Immature natural killer cell (primary cell): ENCODE data around the gene ZMPSTE24. TPM values are rescaled to one million over a fixed set of nuclear protein-coding genes. Genes with fewer than 3 reads are reported as not detected.

Experiments used
- DNase-seq, 3 donors: peaks; one replicate each; pipeline ENCODE4 v3.0.0; 2022; ENCODE audit warnings: mixed read lengths in 1 of 3
- H3K27ac Mint-ChIP-seq, 6 donors: one replicate each; pipeline ENCODE4 v1.8.0; 2020; ENCODE audit warnings: mixed read lengths in 6 of 6, mild to moderate bottlenecking in 5 of 6, inconsistent platforms in 4 of 6, moderate library complexity in 3 of 6
- H3K27me3 Mint-ChIP-seq, 3 donors: one replicate each; pipeline ENCODE4 v1.8.0; 2020 to 2021; ENCODE audit warnings: low read depth in 3 of 3, mild to moderate bottlenecking in 3 of 3, mixed read lengths in 3 of 3, moderate library complexity in 3 of 3, inconsistent platforms in 1 of 3
- H3K36me3 Mint-ChIP-seq, 3 donors: one replicate each; pipeline ENCODE4 v1.8.0; 2020; ENCODE audit warnings: mixed read lengths in 3 of 3, inconsistent platforms in 2 of 3, mild to moderate bottlenecking in 2 of 3
- H3K4me1 Mint-ChIP-seq, 2 donors: one replicate each; pipeline ENCODE4 v1.8.0; 2020; ENCODE audit warnings: inconsistent platforms in 2 of 2, mild to moderate bottlenecking in 2 of 2, mixed read lengths in 2 of 2, moderate library complexity in 1 of 2
- H3K4me3 Mint-ChIP-seq, 5 donors: one replicate each; pipeline ENCODE4 v1.8.0; 2020; ENCODE audit warnings: mild to moderate bottlenecking in 5 of 5, mixed read lengths in 5 of 5, inconsistent platforms in 3 of 5, moderate library complexity in 3 of 5
- H3K9me3 Mint-ChIP-seq, 6 donors: one replicate each; pipeline ENCODE4 v1.8.0; 2020; ENCODE audit warnings: mild to moderate bottlenecking in 6 of 6, mixed read lengths in 6 of 6, inconsistent platforms in 4 of 6, moderate library complexity in 3 of 6
- polyA plus RNA-seq, 3 donors: library from polyadenylated mRNA; unstranded; fragments of 300-500 nt; fragmentation: Illumina TruSeq; gene quantifications; one replicate each; pipeline ENCODE4 v1.2.3, GENCODE V29; 2021

The ZMPSTE24 gene
- polyA plus RNA-seq, 3 donors from 2014 or later = 34.3 to 47.6 (median 41.0) TPM

GRCh38 chr1:40245686-40246085, 12.3 kb upstream of the ZMPSTE24 start:
- no peak overlapping the region for H3K4me3 Mint-ChIP-seq
- H3K27me3 Mint-ChIP-seq = peaks cover 0 to 2% (median 0%) of the 10 kb centered on the region in 3 donors
- no peak overlapping the region for H3K27ac Mint-ChIP-seq
- H3K36me3 Mint-ChIP-seq = no peaks in the 10 kb centered on the region
- peaks cover 6 to 10% of the 10 kb centered on the region in 2 donors for H3K4me1 Mint-ChIP-seq
- H3K9me3 Mint-ChIP-seq = no peaks in the 10 kb centered on the region
- no peak for DNase-seq

- no peak for DNase-seq
- no peak within 1 kb of the TSS for H3K4me3 Mint-ChIP-seq
- no peak within 1 kb of the TSS for H3K27ac Mint-ChIP-seq
- H3K36me3 Mint-ChIP-seq = no peaks in the 10 kb centered on the region
- peaks cover 3 to 15% of the 10 kb centered on the region in 2 donors for H3K4me1 Mint-ChIP-seq
- H3K9me3 Mint-ChIP-seq = no peaks in the 10 kb centered on the region
- peaks cover 0 to 2% (median 0%) of the 10 kb centered on the region in 3 donors for H3K27me3 Mint-ChIP-seq
Measured at GRCh38 chr1:40247655-40248054, 10.4 kb upstream of the ZMPSTE24 start, which contains the start of gene TMCO2. Gene TMCO2 (plus strand): TSS chr1:40247937. CDS start chr1:40247994, 57 bp downstream.

- no peak overlapping the region for H3K4me3 Mint-ChIP-seq
- peaks cover 3 to 15% of the 10 kb centered on the region in 2 donors for H3K4me1 Mint-ChIP-seq
- H3K27ac Mint-ChIP-seq = no peak overlapping the region
Measured at GRCh38 chr1:40248412-40248811, 9.6 kb upstream of the ZMPSTE24 start.

GRCh38 chr1:40251456-40251855, 6.6 kb upstream of the ZMPSTE24 start:
- no peaks in the 10 kb centered on the region for H3K9me3 Mint-ChIP-seq
- no peak for DNase-seq
- H3K27ac Mint-ChIP-seq = peak overlapping the region in 2 of 6 donors; percentile 43 to 53
- peaks cover 13 to 28% of the 10 kb centered on the region in 2 donors for H3K4me1 Mint-ChIP-seq
- H3K36me3 Mint-ChIP-seq = peaks cover 0 to 4% (median 0%) of the 10 kb centered on the region in 3 donors
- H3K27me3 Mint-ChIP-seq = peaks cover 0 to 2% (median 0%) of the 10 kb centered on the region in 3 donors
- H3K4me3 Mint-ChIP-seq = peak overlapping the region in 1 of 5 donors; percentile 33

More at GRCh38 chr1:40248412-40248811, 9.6 kb upstream of the ZMPSTE24 start:
- Mint-ChIP-seq H3K36me3 (no peaks in the 10 kb centered on the region), H3K9me3 (no peaks in the 10 kb centered on the region), H3K27me3 (peaks cover 0 to 2% (median 0%) of the 10 kb centered on the region in 3 donors)
- no peak for DNase-seq

GRCh38 chr1:40252601-40253000, 5.4 kb upstream of the ZMPSTE24 start:
- Mint-ChIP-seq H3K9me3 (no peaks in the 10 kb centered on the region), H3K4me3 (no peak overlapping the region), H3K27ac (no peak overlapping the region), H3K4me1 (peaks cover 24 to 39% of the 10 kb centered on the region in 2 donors), H3K36me3 (peaks cover 0 to 4% (median 0%) of the 10 kb centered on the region in 3 donors), H3K27me3 (peaks cover 4 to 6% (median 6%) of the 10 kb centered on the region in 3 donors)
- DNase-seq = no peak

GRCh38 chr1:40255231-40255630, 2.8 kb upstream of the ZMPSTE24 start:
- Mint-ChIP-seq H3K27ac (no peak overlapping the region), H3K4me1 (peaks cover 41 to 59% of the 10 kb centered on the region in 2 donors), H3K9me3 (no peaks in the 10 kb centered on the region), H3K36me3 (peaks cover 0 to 5% (median 1%) of the 10 kb centered on the region in 3 donors), H3K27me3 (peaks cover 10 to 12% (median 11%) of the 10 kb centered on the region in 3 donors), H3K4me3 (no peak overlapping the region)
- DNase-seq = no peak

GRCh38 chr1:40256401-40257084, 1.5 kb upstream of the ZMPSTE24 start:
- Mint-ChIP-seq H3K9me3 (no peaks in the 10 kb centered on the region), H3K36me3 (peaks cover 7 to 14% (median 13%) of the 10 kb centered on the region in 3 donors), H3K4me1 (peaks cover 41 to 55% of the 10 kb centered on the region in 2 donors), H3K4me3 (peak overlapping the region; percentile 92 to 99 (median 95)), H3K27ac (peak overlapping the region; percentile 98 to 100 (median 100)), H3K27me3 (peaks cover 10 to 14% (median 11%) of the 10 kb centered on the region in 3 donors)
- no peak for DNase-seq

- H3K4me1 Mint-ChIP-seq = peaks cover 41 to 56% of the 10 kb centered on the region in 2 donors
Measured at GRCh38 chr1:40257313-40257687, 736 bp upstream of the ZMPSTE24 start.

GRCh38 chr1:40258445-40258769, 371 bp downstream of the ZMPSTE24 start:
- DNase-seq = no peak
- H3K27ac Mint-ChIP-seq = peak overlapping the region; percentile 98 to 100 (median 100)
- H3K9me3 Mint-ChIP-seq = no peaks in the 10 kb centered on the region
- peak overlapping the region; percentile 92 to 99 (median 95) for H3K4me3 Mint-ChIP-seq
- H3K4me1 Mint-ChIP-seq = peaks cover 49 to 68% of the 10 kb centered on the region in 2 donors
- peaks cover 10 to 14% (median 11%) of the 10 kb centered on the region in 3 donors for H3K27me3 Mint-ChIP-seq
- peaks cover 12 to 30% (median 26%) of the 10 kb centered on the region in 3 donors for H3K36me3 Mint-ChIP-seq

More at GRCh38 chr1:40257313-40257687, 736 bp upstream of the ZMPSTE24 start:
- Mint-ChIP-seq H3K27ac (peak overlapping the region; percentile 98 to 100 (median 100)), H3K27me3 (peaks cover 10 to 14% (median 11%) of the 10 kb centered on the region in 3 donors), H3K36me3 (peaks cover 12 to 21% (median 16%) of the 10 kb centered on the region in 3 donors), H3K9me3 (no peaks in the 10 kb centered on the region), H3K4me3 (peak overlapping the region; percentile 92 to 99 (median 95))
- no peak for DNase-seq

GRCh38 chr1:40264354-40264781, 6.3 kb downstream of the ZMPSTE24 start:
- peaks cover 0 to 2% (median 0%) of the 10 kb centered on the region in 3 donors for H3K27me3 Mint-ChIP-seq
- H3K36me3 Mint-ChIP-seq = peaks cover 22 to 41% (median 28%) of the 10 kb centered on the region in 3 donors
- no peak overlapping the region for H3K27ac Mint-ChIP-seq
- peaks cover 17 to 51% of the 10 kb centered on the region in 2 donors for H3K4me1 Mint-ChIP-seq
- no peak overlapping the region for H3K4me3 Mint-ChIP-seq
- no peaks in the 10 kb centered on the region for H3K9me3 Mint-ChIP-seq
- DNase-seq = no peak

- Mint-ChIP-seq H3K27me3 (peaks cover 0 to 2% (median 0%) of the 10 kb centered on the region in 3 donors), H3K9me3 (no peaks in the 10 kb centered on the region), H3K36me3 (peaks cover 22 to 46% (median 32%) of the 10 kb centered on the region in 3 donors), H3K4me3 (no peak overlapping the region), H3K27ac (no peak overlapping the region), H3K4me1 (peaks cover 11 to 42% of the 10 kb centered on the region in 2 donors)
- no peak for DNase-seq
Measured at GRCh38 chr1:40265298-40265697, 7.3 kb downstream of the ZMPSTE24 start.

- Mint-ChIP-seq H3K4me3 (no peak overlapping the region), H3K27ac (no peak overlapping the region), H3K36me3 (peaks cover 16 to 43% (median 30%) of the 10 kb centered on the region in 3 donors), H3K27me3 (peaks cover 0 to 2% (median 0%) of the 10 kb centered on the region in 3 donors), H3K4me1 (peaks cover 9 to 36% of the 10 kb centered on the region in 2 donors), H3K9me3 (no peaks in the 10 kb centered on the region)
- no peak for DNase-seq
Measured at GRCh38 chr1:40265919-40266318, 7.9 kb downstream of the ZMPSTE24 start.

GRCh38 chr1:40266786-40267535, 8.9 kb downstream of the ZMPSTE24 start:
- peaks cover 17 to 43% (median 38%) of the 10 kb centered on the region in 3 donors for H3K36me3 Mint-ChIP-seq
- H3K4me1 Mint-ChIP-seq = peaks cover 9 to 34% of the 10 kb centered on the region in 2 donors
- no peaks in the 10 kb centered on the region for H3K27me3 Mint-ChIP-seq
- H3K4me3 Mint-ChIP-seq = no peak overlapping the region
- H3K27ac Mint-ChIP-seq = no peak overlapping the region
- no peaks in the 10 kb centered on the region for H3K9me3 Mint-ChIP-seq
- no peak for DNase-seq

- DNase-seq = no peak
- no peak overlapping the region for H3K27ac Mint-ChIP-seq
- no peaks in the 10 kb centered on the region for H3K27me3 Mint-ChIP-seq
- H3K9me3 Mint-ChIP-seq = no peaks in the 10 kb centered on the region
- H3K36me3 Mint-ChIP-seq = peaks cover 21 to 44% (median 35%) of the 10 kb centered on the region in 3 donors
- H3K4me1 Mint-ChIP-seq = peaks cover 6 to 26% of the 10 kb centered on the region in 2 donors
- H3K4me3 Mint-ChIP-seq = no peak overlapping the region
Measured at GRCh38 chr1:40267767-40268187, 9.7 kb downstream of the ZMPSTE24 start.
